AG09309 (cell line): ENCODE measurements around the gene GNA14.

ENCODE experiments used
- DNase-seq: peaks from one replicate; pipeline ENCODE4 v3.0.0-alpha.2; 2010; ENCODE audit warnings: low read depth
- H3K4me3 ChIP-seq: 2 replicates; pipeline ENCODE4 v1.5.1; 2011; ENCODE audit warnings: mild to moderate bottlenecking, low read depth, low read length, moderate library complexity; ENCODE audit not compliant: control insufficient read depth
- CTCF ChIP-seq: IDR thresholded peaks from 2 replicates; pipeline ENCODE4 v1.5.1; 2011; ENCODE audit warnings: mild to moderate bottlenecking, low read depth, low read length, inconsistent platforms; ENCODE audit not compliant: insufficient read depth, control insufficient read depth; ENCODE audit errors: missing control alignments

The GNA14 gene

GRCh38 chr9:77582525-77582924 lies 65.6 kb downstream of the GNA14 start:
- TF ChIP-seq CTCF: no peak
- DNase-seq: no peak
- no peak overlapping the region for H3K4me3 ChIP-seq

DNA sequence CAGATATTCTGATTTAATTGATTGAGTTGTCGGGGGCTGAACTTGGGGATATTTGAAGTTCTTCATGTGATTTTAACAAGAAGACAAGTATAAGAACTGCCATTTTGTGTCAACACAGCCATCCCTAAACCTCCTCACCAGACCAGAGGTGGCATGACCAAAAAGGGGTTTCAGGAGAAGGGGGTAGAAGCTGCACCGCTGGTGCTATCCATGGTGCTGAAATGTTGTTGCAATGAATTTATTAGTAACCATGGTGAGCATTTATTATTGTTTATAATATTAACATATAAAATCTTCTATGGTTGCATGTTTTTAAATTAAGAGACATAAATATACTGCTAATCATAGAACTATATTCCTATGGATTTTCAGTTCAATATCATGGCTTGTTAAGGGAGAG lies 72.3 kb downstream of the GNA14 start:
- DNase-seq: no peak
- TF ChIP-seq CTCF: no peak
- no peak overlapping the region for H3K4me3 ChIP-seq

- no peak overlapping the region for H3K4me3 ChIP-seq
- TF ChIP-seq CTCF: no peak
- no peak for DNase-seq
Measured at GRCh38 chr9:77569335-77569734, 78.8 kb downstream of the GNA14 start.

GRCh38 chr9:77563174-77563573 lies 84.9 kb downstream of the GNA14 start:
- no peak overlapping the region for H3K4me3 ChIP-seq
- DNase-seq: no peak
- TF ChIP-seq CTCF: no peak

- no peak for TF ChIP-seq CTCF
- no peak overlapping the region for H3K4me3 ChIP-seq
- no peak for DNase-seq
Measured at GRCh38 chr9:77562019-77562748, 85.9 kb downstream of the GNA14 start.

DNA sequence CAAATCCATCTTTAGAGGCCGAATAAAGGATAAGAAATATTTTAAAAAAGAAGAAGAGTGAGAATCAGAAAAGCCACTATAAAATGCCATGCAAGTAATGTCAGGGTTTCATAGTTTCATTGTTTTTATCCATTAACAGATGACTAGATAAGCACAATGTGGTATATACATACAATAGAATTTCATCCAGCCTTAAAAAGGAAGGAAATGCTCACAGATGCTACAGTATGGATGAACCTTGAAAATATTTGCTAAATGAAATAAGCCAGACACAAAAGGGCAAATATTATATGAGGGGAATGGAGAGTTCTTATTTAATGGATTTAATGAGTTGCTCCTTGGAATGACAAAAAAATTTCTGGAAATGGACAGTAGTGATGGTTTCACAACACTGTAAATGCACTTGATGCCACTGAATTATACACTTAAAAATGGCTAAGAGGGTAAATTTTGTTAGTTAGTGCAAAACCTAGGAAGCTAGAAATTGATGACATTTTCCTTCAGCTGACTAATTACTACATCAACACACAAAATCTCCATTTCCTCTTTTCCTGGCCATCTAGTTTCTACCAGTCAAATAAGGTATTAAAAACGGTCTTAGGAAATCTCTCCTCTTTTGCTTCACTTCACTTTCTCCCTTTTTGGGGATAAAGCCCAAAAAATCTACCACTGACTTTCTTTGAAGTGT lies 86.6 kb downstream of the GNA14 start:
- no peak for DNase-seq
- TF ChIP-seq CTCF: no peak
- H3K4me3 ChIP-seq: no peak overlapping the region
